H9 (cell line): ENCODE measurements around the gene DOC2A. TPM values are rescaled to one million over a fixed set of nuclear protein-coding genes. Genes with fewer than 3 reads are reported as not detected.

Experiments used
- DNase-seq: peaks from one replicate; pipeline ENCODE4 v3.0.0-alpha.2; 2017
- H2AFZ ChIP-seq: one replicate; pipeline ENCODE4 v1.6.1; 2013; ENCODE audit warnings: mild to moderate bottlenecking, low read length, control low read depth, moderate library complexity
- H2AK5ac ChIP-seq: 2 replicates; pipeline ENCODE4 v1.6.1; 2013; ENCODE audit warnings: low read length, control low read depth, mixed read lengths; ENCODE audit not compliant: insufficient read length
- H2BK120ac ChIP-seq: one replicate; pipeline ENCODE4 v1.6.1; 2013; ENCODE audit warnings: low read depth, mild to moderate bottlenecking, low read length, control low read depth, inconsistent platforms; ENCODE audit not compliant: poor library complexity, severe bottlenecking
- H2BK12ac ChIP-seq: 2 replicates; pipeline ENCODE4 v1.6.1; 2013; ENCODE audit warnings: low read length, control low read depth, mixed read lengths, low read depth; ENCODE audit not compliant: insufficient read length
- H2BK15ac ChIP-seq: 2 replicates; pipeline ENCODE4 v1.6.1; 2013; ENCODE audit warnings: low read depth, low read length, control low read depth
- H2BK20ac ChIP-seq: one replicate; pipeline ENCODE4 v1.6.1; 2013; ENCODE audit warnings: low read depth, mild to moderate bottlenecking, low read length, control low read depth, inconsistent platforms; ENCODE audit not compliant: poor library complexity, severe bottlenecking
- H2BK5ac ChIP-seq: 2 replicates; pipeline ENCODE4 v1.6.1; 2013; ENCODE audit warnings: low read length, control low read depth, mixed read lengths; ENCODE audit not compliant: insufficient read length
- H3K14ac ChIP-seq: 2 replicates; pipeline ENCODE4 v1.6.1; 2013; ENCODE audit warnings: low read length, control low read depth; ENCODE audit not compliant: insufficient read depth
- H3K18ac ChIP-seq: 2 replicates; pipeline ENCODE4 v1.6.1; 2013; ENCODE audit warnings: low read depth, mild to moderate bottlenecking, mixed read lengths, low read length, control low read depth; ENCODE audit not compliant: insufficient read length
- H3K23ac ChIP-seq: 2 replicates; pipeline ENCODE4 v1.6.1; 2013; ENCODE audit warnings: low read length, control low read depth, mixed read lengths, low read depth; ENCODE audit not compliant: insufficient read length
- H3K23me2 ChIP-seq: 2 replicates; pipeline ENCODE4 v1.6.1; 2013; ENCODE audit warnings: low read depth, mild to moderate bottlenecking, mixed read lengths, low read length, control low read depth; ENCODE audit not compliant: insufficient read length, poor library complexity, severe bottlenecking
- H3K27ac ChIP-seq: 2 replicates; pipeline ENCODE4 v1.5.1; 2013; ENCODE audit warnings: low read length, control low read depth, mixed read lengths, low read depth; ENCODE audit not compliant: insufficient read length
- H3K27me3 ChIP-seq: 2 replicates; pipeline ENCODE4 v1.6.1; 2013; ENCODE audit warnings: low read length, control low read depth, inconsistent platforms; ENCODE audit not compliant: insufficient read depth
- H3K4ac ChIP-seq: 2 replicates; pipeline ENCODE4 v1.6.1; 2013; ENCODE audit warnings: low read depth, mild to moderate bottlenecking, control low read depth, inconsistent platforms, low read length, moderate library complexity
- H3K4me1 ChIP-seq: 2 replicates; pipeline ENCODE4 v1.6.1; 2013; ENCODE audit warnings: low read length, control low read depth, inconsistent platforms; ENCODE audit not compliant: insufficient read depth
- H3K4me2 ChIP-seq: 2 replicates; pipeline ENCODE4 v1.6.1; 2013; ENCODE audit warnings: low read length, control low read depth, mixed read lengths; ENCODE audit not compliant: insufficient read length, insufficient read depth
- H3K56ac ChIP-seq: 2 replicates; pipeline ENCODE4 v1.6.1; 2013; ENCODE audit warnings: low read depth, mild to moderate bottlenecking, mixed read lengths, low read length, control low read depth; ENCODE audit not compliant: insufficient read length
- H3K79me1 ChIP-seq: 2 replicates; pipeline ENCODE4 v1.6.1; 2013; ENCODE audit warnings: low read depth, mild to moderate bottlenecking, moderate library complexity, low read length, control low read depth, inconsistent platforms; ENCODE audit not compliant: insufficient read depth, poor library complexity, severe bottlenecking
- H3K79me2 ChIP-seq: 2 replicates; pipeline ENCODE4 v1.6.1; 2013; ENCODE audit warnings: low read length, control low read depth, inconsistent platforms; ENCODE audit not compliant: insufficient read depth
- H3K9ac ChIP-seq: 2 replicates; pipeline ENCODE4 v1.6.1; 2013; ENCODE audit warnings: low read length, control low read depth, mixed read lengths; ENCODE audit not compliant: insufficient read length; ENCODE audit errors: extremely low read depth
- H3K9me3 ChIP-seq: one replicate; pipeline ENCODE4 v1.6.1; 2013; ENCODE audit warnings: low read depth, low read length, inconsistent platforms; ENCODE audit not compliant: control insufficient read depth
- H3T11ph ChIP-seq: one replicate; pipeline ENCODE4 v1.6.1; 2013; ENCODE audit warnings: mild to moderate bottlenecking, low read length, control low read depth, inconsistent platforms
- H4K20me1 ChIP-seq: one replicate; pipeline ENCODE4 v1.6.1; 2013; ENCODE audit not compliant: control insufficient read depth, insufficient read length, insufficient read depth
- H4K5ac ChIP-seq: 2 replicates; pipeline ENCODE4 v1.6.1; 2013; ENCODE audit warnings: low read depth, mild to moderate bottlenecking, mixed read lengths, low read length, control low read depth; ENCODE audit not compliant: insufficient read length
- H4K8ac ChIP-seq: replicated peaks from 2 replicates; pipeline ENCODE4 v1.6.1; 2013; ENCODE audit warnings: low read length, control low read depth, mixed read lengths, low read depth; ENCODE audit not compliant: insufficient read length
- H4K91ac ChIP-seq: 2 replicates; pipeline ENCODE4 v1.6.1; 2013; ENCODE audit warnings: low read depth, mild to moderate bottlenecking, moderate library complexity, mixed read lengths, low read length, control low read depth; ENCODE audit not compliant: insufficient read length
- H3K27ac Mint-ChIP-seq, 3 experiments: 2 replicates in 2 of 3; 3 replicates in 1 of 3; pipeline ENCODE4 v1.8.0; 2020 to 2021; ENCODE audit warnings: mixed read lengths in 3 of 3, mild to moderate bottlenecking in 1 of 3, moderate library complexity in 1 of 3
- H3K27me3 Mint-ChIP-seq: 2 replicates; pipeline ENCODE4 v1.8.0; 2021; ENCODE audit warnings: low read depth, mild to moderate bottlenecking, moderate library complexity, mixed read lengths
- H3K36me3 Mint-ChIP-seq, 3 experiments: 2 replicates in 2 of 3; 3 replicates in 1 of 3; pipeline ENCODE4 v1.8.0; 2020 to 2021; ENCODE audit warnings: low read depth in 3 of 3, mixed read lengths in 3 of 3; ENCODE audit not compliant: insufficient read depth in 1 of 3
- H3K4me1 Mint-ChIP-seq, 2 experiments: 2 replicates each; pipeline ENCODE4 v1.8.0; 2020; ENCODE audit warnings: mixed read lengths in 2 of 2
- H3K4me3 Mint-ChIP-seq, 2 experiments: 2 replicates in 1 of 2; 3 replicates in 1 of 2; pipeline ENCODE4 v1.8.0; 2020 to 2021; ENCODE audit warnings: mild to moderate bottlenecking in 2 of 2, mixed read lengths in 2 of 2, moderate library complexity in 1 of 2
- H3K9me3 Mint-ChIP-seq, 2 experiments: 2 replicates in 1 of 2; 3 replicates in 1 of 2; pipeline ENCODE4 v1.8.0; 2020; ENCODE audit warnings: mild to moderate bottlenecking in 2 of 2, mixed read lengths in 2 of 2, moderate library complexity in 1 of 2
- WGBS: extraction: QIAGEN DNeasy Blood & Tissue Kit; methylation state at CpG from one replicate; pipeline ENCODE4 v1.1.7; 2013; ENCODE audit warnings: missing lambda C conversion rate, low lambda C conversion rate, mixed read lengths; ENCODE audit not compliant: insufficient read length; ENCODE audit errors: extremely low coverage; 5-methylcytosine and 5-hydroxymethylcytosine counted together
- total RNA-seq: library from RNA; stranded (reverse); gene quantifications from 2 replicates; pipeline ENCODE4 v1.2.1, GENCODE V29; 2021
- TF ChIP-seq, protein P1 (sequence below): fragments of 200-600 bp; sonication (generic); conservative IDR thresholded peaks from 3 replicates; pipeline ENCODE4 v1.8.0; 2021; ENCODE audit warnings: antibody characterized with exemption, mild to moderate bottlenecking

DOC2A gene
- total RNA-seq, 1 experiment from 2014 or later: 12.2 TPM

DNA sequence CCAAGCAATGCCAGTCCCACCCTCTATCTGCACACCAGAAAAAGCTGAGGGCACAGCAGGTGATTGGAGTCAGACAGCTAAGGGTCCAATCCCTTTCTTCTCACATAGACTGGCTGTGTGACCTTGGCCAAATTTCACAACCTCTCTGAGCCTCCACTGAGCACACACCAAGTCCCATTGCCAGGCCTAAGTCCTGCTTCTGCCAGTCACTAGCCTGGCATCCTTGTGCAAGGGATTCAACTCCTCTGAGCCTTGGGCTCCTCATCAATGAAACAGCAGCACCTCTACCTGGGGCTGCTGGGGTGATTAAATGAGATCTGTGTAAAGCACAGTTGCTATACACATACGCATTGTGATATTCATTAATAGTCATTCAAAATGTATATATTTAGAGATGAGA, 35.8 kb upstream of the DOC2A start:
- Histone ChIP-seq H2BK120ac (no peak overlapping the region), H3K4me1 (no peaks in the 10 kb centered on the region), H3K27ac (no peak overlapping the region), H2BK12ac (no peak overlapping the region), H4K91ac (no peak overlapping the region), H3K23ac (no peak overlapping the region), H2BK5ac (no peak overlapping the region), H3K9ac (no peak overlapping the region), H4K5ac (no peak overlapping the region), H3K14ac (no peak overlapping the region), H3K9me3 (no peaks in the 10 kb centered on the region), H2BK15ac (no peak overlapping the region), H3K56ac (no peak overlapping the region), H3K18ac (no peak overlapping the region), H4K8ac (no peak overlapping the region), H3T11ph (no peak overlapping the region), H3K23me2 (no peaks in the 10 kb centered on the region), H2AK5ac (no peak overlapping the region), H4K20me1 (no peaks in the 10 kb centered on the region), H3K79me1 (no peaks in the 10 kb centered on the region), H2AFZ (no peak overlapping the region), H3K4me2 (no peak overlapping the region), H2BK20ac (no peak overlapping the region), H3K79me2 (no peaks in the 10 kb centered on the region), H3K4ac (no peak overlapping the region), H3K27me3 (no peaks in the 10 kb centered on the region)
- H3K27ac Mint-ChIP-seq: no peak overlapping the region
- peaks cover 0 to 4% of the 10 kb centered on the region in 2 experiments; a peak in 3 of 4 replicates for H3K4me1 Mint-ChIP-seq
- peaks cover 17% of the 10 kb centered on the region for H3K27me3 Mint-ChIP-seq
- TF ChIP-seq, protein P1, sequence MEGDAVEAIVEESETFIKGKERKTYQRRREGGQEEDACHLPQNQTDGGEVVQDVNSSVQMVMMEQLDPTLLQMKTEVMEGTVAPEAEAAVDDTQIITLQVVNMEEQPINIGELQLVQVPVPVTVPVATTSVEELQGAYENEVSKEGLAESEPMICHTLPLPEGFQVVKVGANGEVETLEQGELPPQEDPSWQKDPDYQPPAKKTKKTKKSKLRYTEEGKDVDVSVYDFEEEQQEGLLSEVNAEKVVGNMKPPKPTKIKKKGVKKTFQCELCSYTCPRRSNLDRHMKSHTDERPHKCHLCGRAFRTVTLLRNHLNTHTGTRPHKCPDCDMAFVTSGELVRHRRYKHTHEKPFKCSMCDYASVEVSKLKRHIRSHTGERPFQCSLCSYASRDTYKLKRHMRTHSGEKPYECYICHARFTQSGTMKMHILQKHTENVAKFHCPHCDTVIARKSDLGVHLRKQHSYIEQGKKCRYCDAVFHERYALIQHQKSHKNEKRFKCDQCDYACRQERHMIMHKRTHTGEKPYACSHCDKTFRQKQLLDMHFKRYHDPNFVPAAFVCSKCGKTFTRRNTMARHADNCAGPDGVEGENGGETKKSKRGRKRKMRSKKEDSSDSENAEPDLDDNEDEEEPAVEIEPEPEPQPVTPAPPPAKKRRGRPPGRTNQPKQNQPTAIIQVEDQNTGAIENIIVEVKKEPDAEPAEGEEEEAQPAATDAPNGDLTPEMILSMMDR: no peak
- no CpG with 5 or more reads among the region's 1 CpG for WGBS
- no peaks in the 10 kb centered on the region for H3K36me3 Mint-ChIP-seq
- no peak for DNase-seq
- H3K4me3 Mint-ChIP-seq: no peak overlapping the region
- no peaks in the 10 kb centered on the region; a peak in 1 of 5 replicates for H3K9me3 Mint-ChIP-seq
